NCI-H1417 treated with DMSO at 0.1 percent for 48 hours (cell line): ENCODE measurements around the gene ZC3H7B.
"Not testable (repeated sequence)": the region's sequence is repeated elsewhere in the genome, so short reads cannot be mapped to it uniquely, and the experiment has no call there.

Source experiments
- DNase-seq: peaks from one replicate; lab custom pipeline; 2025; lab: John Stamatoyannopoulos, UW

ZC3H7B gene

GRCh38 chr22:41382610-41383009, 81.3 kb downstream of the ZC3H7B start:
- no peak for DNase-seq

DNA sequence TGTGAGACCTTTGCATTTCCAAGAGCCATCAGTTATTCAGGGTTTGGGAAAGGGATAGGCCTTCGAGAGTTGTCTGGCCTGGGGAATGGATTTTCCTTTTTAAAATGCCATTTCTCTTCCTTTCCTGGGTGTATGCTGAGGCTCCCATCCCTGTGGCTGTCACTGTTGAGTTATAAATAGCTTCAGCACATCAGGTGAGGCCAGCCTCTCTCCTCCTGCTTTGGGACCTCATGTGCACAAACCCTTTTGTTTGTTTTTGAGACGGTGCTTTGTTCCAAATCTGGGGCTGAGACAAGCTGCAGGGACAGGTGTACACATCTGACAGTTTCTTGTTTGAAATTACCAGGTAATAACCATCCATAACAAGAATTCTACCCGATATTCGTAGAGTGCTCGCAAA, 81.8 kb downstream of the ZC3H7B start:
- no peak for DNase-seq

DNA sequence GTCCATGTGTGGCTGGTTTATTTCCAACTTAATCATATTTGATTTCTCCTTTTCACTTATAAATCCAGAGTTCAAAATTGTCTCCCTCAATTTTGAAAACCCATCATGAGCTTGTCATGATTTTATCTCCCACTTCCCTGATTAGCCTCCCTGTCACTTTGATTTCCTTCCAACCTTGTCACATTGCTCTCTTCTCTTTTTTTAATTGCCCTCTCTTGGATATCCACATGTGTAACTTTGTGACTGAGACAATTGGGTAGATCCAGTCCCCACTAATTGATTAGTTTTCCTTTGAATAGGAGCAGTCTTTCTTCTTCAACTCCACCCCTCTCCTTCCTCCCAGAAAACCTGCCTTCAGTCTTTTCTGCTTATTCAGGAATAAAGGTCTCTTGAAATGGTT, 82.8 kb downstream of the ZC3H7B start:
- no peak for DNase-seq

DNA sequence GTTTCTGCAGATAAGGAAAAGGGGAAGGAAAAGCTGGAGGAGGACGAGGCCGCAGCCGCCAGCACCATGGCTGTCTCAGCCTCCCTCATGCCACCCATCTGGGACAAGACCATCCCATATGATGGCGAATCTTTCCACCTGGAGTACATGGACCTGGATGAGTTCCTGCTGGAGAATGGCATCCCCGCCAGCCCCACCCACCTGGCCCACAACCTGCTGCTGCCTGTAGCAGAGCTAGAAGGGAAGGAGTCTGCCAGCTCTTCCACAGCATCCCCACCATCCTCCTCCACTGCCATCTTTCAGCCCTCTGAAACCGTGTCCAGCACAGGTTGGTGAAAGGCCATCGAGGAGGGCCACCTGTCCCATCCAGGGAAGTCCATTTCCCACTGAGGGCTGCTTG, 86.0 kb downstream of the ZC3H7B start:
- no peak for DNase-seq

GRCh38 chr22:41394012-41394356, 92.7 kb downstream of the ZC3H7B start:
- no peak for DNase-seq

- no peak for DNase-seq
Measured at GRCh38 chr22:41395531-41396240, 94.4 kb downstream of the ZC3H7B start.

GRCh38 chr22:41397143-41397811, 96.0 kb downstream of the ZC3H7B start:
- no peak for DNase-seq

DNA sequence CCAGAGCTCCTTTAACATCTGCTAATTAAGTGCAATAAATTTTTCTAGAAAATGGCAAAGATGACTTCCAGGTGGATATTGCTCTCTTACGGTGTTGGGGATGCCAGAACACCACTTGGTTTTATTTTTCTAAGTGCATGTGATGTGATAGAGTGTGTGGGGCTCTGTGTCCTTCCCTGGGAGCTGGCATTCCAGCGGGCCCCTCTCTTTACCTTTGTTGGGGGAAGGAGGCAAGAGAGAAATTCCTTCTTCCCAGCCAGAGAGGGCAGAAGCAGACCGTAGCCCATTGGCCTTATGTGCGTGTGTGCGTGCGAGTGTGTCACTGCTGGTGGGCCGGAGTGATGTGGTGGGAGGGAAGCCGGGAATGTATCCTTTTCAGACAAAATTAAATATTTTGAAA, 97.6 kb downstream of the ZC3H7B start:
- DNase-seq, result no peak

DNA sequence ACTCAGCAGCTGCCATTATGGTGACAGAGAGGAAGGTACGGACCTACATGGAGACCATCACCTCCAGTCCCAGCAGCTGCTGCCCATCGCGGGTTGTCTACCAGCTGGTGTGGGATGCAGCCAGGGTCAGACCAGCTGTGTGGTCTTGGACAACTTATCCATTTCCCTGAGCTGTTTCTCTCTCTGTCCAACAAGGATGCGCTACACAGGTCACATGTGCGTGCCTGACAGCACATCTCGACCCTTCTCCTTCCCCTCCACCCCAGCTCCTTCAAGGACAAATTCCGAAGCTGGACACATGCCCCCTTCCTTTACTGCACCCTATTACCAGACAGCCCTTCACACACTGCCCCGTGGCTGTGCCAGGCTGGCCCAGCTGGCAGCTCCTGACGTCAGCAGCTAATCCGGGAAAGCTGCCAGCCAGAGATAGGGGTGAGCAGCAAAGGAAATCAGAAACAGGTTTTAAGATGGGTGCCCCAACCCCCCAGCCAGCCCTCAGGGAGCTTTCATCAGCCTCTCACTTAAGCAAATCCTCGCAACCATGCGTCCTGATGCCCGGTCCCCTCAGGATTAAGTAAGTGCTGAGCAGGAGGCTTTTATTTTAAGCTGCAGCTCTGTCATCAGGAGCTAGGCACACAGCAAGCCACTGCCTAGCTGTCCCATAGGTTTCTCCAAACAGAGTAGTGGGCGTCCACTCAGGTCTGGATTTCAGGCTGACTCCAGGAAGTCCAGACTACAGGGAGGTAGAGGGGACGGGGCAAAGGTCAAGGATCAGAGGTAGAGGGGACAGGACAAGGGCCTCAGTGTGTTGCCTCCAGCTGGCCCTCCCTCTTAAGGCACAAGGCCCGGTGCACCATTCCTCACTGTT, 100.7 kb downstream of the ZC3H7B start:
- DNase-seq, result no peak

DNA sequence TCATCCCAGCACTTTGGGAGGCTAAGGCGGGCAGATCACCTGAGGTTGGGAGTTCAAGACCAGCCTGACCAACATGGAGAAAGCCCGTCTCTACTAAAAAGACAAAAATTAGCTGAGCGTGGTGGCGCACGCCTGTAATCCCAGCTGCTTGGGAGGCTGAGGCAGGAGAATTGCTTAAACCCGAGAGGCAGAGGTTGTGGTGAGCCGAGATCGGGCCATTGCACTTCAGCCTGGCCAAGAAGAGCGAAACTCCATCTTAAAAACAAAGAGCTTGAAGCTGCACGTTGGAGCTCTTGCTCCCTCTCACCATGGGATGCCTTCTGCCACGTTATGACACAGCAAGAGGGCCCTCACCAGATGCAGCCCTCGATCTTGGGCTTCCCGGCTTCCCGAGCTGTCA, 101.5 kb downstream of the ZC3H7B start:
- not testable (repeated sequence) for DNase-seq

DNA sequence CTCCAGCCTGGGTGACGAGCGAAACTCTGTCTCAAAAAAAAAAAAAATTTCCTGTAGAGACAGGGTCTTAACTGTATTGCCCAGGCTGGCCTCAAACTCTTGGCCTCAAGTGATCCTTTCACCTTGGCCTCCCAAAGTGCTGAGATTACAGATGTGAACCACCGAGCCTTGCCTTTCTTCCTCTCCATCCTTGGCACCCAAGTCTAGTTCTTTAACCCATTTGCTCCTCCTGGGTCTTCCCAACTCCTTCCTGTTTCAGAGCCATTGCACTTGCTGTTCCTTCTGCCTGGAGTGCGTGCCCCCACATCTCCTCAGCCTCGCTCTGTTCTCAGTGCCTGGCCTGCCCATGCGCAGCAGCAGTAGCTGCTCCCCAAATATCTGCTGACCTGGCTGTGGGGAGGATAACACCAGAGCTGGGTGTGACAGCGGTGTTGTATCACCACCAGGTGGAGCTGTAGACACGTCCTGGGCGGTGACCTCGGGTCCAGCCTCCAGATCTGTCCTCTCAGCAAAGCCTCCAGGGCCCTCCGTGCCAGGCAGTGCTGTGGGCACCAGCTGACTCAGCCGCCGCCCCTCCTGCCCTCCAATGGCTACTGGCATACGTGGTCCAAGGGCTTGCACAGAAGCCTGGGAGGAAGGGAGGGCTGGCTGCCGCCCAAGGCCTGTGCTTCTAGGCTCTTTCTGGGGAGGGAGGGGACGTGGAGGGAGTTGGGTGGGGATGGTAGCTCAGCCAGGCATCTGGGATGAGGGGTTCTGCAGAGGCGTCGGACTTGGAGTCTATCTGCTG, 102.4 kb downstream of the ZC3H7B start:
- DNase-seq, result no peak

GRCh38 chr22:41405588-41405987, 104.3 kb downstream of the ZC3H7B start:
- no peak for DNase-seq

DNA sequence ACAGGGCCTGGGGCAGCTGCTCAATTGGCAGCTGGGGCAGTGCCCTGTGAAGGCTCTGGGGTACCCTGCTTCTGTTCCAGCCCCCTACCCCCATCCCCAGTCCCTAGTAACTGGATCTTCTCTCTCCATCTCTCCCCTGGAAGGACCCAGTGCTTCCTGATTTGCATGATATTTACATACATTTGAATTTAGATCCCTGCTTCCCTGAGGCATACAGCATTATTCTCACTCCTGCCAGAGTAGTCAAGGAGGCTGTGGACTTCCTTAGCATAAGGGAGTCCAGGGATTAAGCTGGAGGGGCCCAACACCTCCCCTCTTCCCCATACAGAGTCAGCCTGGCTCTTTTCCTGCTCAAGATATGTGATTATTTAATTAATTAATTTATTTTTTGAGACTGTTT, 105.1 kb downstream of the ZC3H7B start:
- no peak for DNase-seq

GRCh38 chr22:41407433-41407832, 106.1 kb downstream of the ZC3H7B start:
- no peak for DNase-seq

GRCh38 chr22:41408665-41409064, 107.3 kb downstream of the ZC3H7B start:
- no peak for DNase-seq
